GM19452 (cell line): ENCODE data around the gene NTMT2.

ENCODE experiments used
- ATAC-seq: cut with Tn5 transposase; IDR thresholded peaks from one replicate; pipeline ENCODE4 v1.9.1; 2021; ENCODE audit not compliant: unreplicated experiment

NTMT2 gene

GRCh38 chr1:170205301-170205700 is 59.5 kb downstream of the NTMT2 start:
- ATAC-seq: no peak

- no peak for ATAC-seq
Measured at GRCh38 chr1:170209125-170209524, 63.4 kb downstream of the NTMT2 start.

GRCh38 chr1:170210142-170210541 is 64.4 kb downstream of the NTMT2 start:
- ATAC-seq: no peak

- ATAC-seq: no peak
Measured at GRCh38 chr1:170213596-170213995, 67.8 kb downstream of the NTMT2 start.

- ATAC-seq: peak; percentile 58
Measured at GRCh38 chr1:170214117-170215032, 68.6 kb downstream of the NTMT2 start.

- ATAC-seq: no peak
Measured at GRCh38 chr1:170215072-170215885, 69.5 kb downstream of the NTMT2 start.

- ATAC-seq: no peak
Measured at GRCh38 chr1:170217517-170218256, 71.9 kb downstream of the NTMT2 start.

GRCh38 chr1:170218257-170218650 is 72.5 kb downstream of the NTMT2 start:
- no peak for ATAC-seq
